ENCODE results near the gene GPER1. TPM values are rescaled to one million over a fixed set of nuclear protein-coding genes. Genes with fewer than 3 reads are reported as not detected.
"Not testable (repeated sequence)": the region's sequence is repeated elsewhere in the genome, so short reads cannot be mapped to it uniquely, and the experiment has no call there.

The GPER1 gene
- total RNA-seq (10 to 100 TPM in 6 of 9 donors, 1 to 10 TPM in 3; 3.5 to 44.1 (median 20.4) TPM), polyA plus RNA-seq (10 to 100 TPM in 1 of 3 donors, 1 to 10 TPM in 2; 1.9 to 22.4 (median 9.1) TPM)
- long read RNA-seq, donor 1, partial matches to known transcripts: 0 of 1 reads
- long read RNA-seq, donor 1, other reads (novel, unspliced or antisense): 0 of 1 reads
- long read RNA-seq, donor 2, partial matches to known transcripts: 0 of 2 reads
- long read RNA-seq, donor 2, other reads (novel, unspliced or antisense): 0 of 2 reads
- long read RNA-seq, donor 3, partial matches to known transcripts: 0 of 2 reads
- long read RNA-seq, donor 3, other reads (novel, unspliced or antisense): 0 of 2 reads
- long read RNA-seq, donor 4, transcript GPER1-205 (3 exons, 1,105 nt): major isoform, 7 of 18 reads
- long read RNA-seq, donor 4, partial matches to known transcripts: 0 of 18 reads
- long read RNA-seq, donor 4, other reads (novel, unspliced or antisense): 3 of 18 reads
- long read RNA-seq, donor 5, transcript GPER1-205 (3 exons, 1,105 nt): major isoform, 37 of 109 reads
- long read RNA-seq, donor 5, transcript GPER1-201 (2 exons, 2,778 nt): minor isoform, 28 of 109 reads
- long read RNA-seq, donor 5, transcript GPER1-202 (2 exons, 2,639 nt): minor isoform, 36 of 109 reads
- long read RNA-seq, donor 5, partial matches to known transcripts: 0 of 109 reads
- long read RNA-seq, donor 5, other reads (novel, unspliced or antisense): 8 of 109 reads
- long read RNA-seq, donor 6, transcript GPER1-202 (2 exons, 2,639 nt): minor isoform, 6 of 26 reads
- long read RNA-seq, donor 6, transcript GPER1-205 (3 exons, 1,105 nt): major isoform, 9 of 26 reads
- long read RNA-seq, donor 6, transcript GPER1-201 (2 exons, 2,778 nt): minor isoform, 6 of 26 reads
- long read RNA-seq, donor 6, partial matches to known transcripts: 0 of 26 reads
- long read RNA-seq, donor 6, other reads (novel, unspliced or antisense): 5 of 26 reads
- long read RNA-seq, donor 7: 0 reads
- long read RNA-seq, donor 8, partial matches to known transcripts: 0 of 3 reads
- long read RNA-seq, donor 8, other reads (novel, unspliced or antisense): 0 of 3 reads
- long read RNA-seq, donor 9: 0 reads
- long read RNA-seq, donor 10: 0 reads

GRCh38 chr7:1087952-1088920, at the start of gene GPER1:
Gene GPER1, plus strand, starts transcription at chr7:1088113. Its CDS starts 3,616 bp downstream, at chr7:1091729.
- TF ChIP-seq, protein P1, sequence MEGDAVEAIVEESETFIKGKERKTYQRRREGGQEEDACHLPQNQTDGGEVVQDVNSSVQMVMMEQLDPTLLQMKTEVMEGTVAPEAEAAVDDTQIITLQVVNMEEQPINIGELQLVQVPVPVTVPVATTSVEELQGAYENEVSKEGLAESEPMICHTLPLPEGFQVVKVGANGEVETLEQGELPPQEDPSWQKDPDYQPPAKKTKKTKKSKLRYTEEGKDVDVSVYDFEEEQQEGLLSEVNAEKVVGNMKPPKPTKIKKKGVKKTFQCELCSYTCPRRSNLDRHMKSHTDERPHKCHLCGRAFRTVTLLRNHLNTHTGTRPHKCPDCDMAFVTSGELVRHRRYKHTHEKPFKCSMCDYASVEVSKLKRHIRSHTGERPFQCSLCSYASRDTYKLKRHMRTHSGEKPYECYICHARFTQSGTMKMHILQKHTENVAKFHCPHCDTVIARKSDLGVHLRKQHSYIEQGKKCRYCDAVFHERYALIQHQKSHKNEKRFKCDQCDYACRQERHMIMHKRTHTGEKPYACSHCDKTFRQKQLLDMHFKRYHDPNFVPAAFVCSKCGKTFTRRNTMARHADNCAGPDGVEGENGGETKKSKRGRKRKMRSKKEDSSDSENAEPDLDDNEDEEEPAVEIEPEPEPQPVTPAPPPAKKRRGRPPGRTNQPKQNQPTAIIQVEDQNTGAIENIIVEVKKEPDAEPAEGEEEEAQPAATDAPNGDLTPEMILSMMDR (IDR thresholded peaks at IDR 0.05): no peak
- TF ChIP-seq POLR2A (IDR thresholded peaks at IDR 0.05): peak in 1 of 2 donors; percentile 79
- 23 to 41% (median 25%) methylated on average over 9 to 28 of the region's 28 CpGs for WGBS, 4 donors
- DNase-seq: peak; percentile 75 to 93 (median 87)
- Histone ChIP-seq H3K36me3 (replicated peaks in 1 of 2) (peaks cover 0 to 17% of the 10 kb centered on the region in 2 donors), H3K4me1 (replicated peaks in 1 of 2) (peaks cover 28 to 34% of the 10 kb centered on the region in 2 donors), H3K4me3 (peak within 1 kb of the TSS in 3 of 4 donors; percentile 9 to 60 (median 34)), H3K27ac (peak within 1 kb of the TSS in 4 of 5 donors; percentile 24 to 82 (median 74)), H3K9me3 (replicated peaks in 1 of 3) (no peaks in the 10 kb centered on the region), H3K27me3 (no peaks in the 10 kb centered on the region)
- intact Hi-C loops (cut with DNase I): loop anchor here in 1 of 2 donors (5.0 kb wide), 1 partner anchor 54 kb away; no protein-coding TSS in a partner anchor

- H3K9me3 ChIP-seq (replicated peaks in 1 of 3); DNase-seq; H3K36me3 ChIP-seq (replicated peaks in 1 of 2); intact Hi-C loops (cut with DNase I); H3K4me3 ChIP-seq; H3K27me3 ChIP-seq; H3K27ac ChIP-seq: not testable (repeated sequence)
- H3K4me1 ChIP-seq (replicated peaks in 1 of 2): peaks cover 13 to 14% of the 10 kb centered on the region in 2 donors
- WGBS, 4 donors: 67 to 84% (median 75%) methylated on average over 1 of the region's 1 CpG
Measured at GRCh38 chr7:1040233-1040632, 47.7 kb upstream of the GPER1 start.

- Histone ChIP-seq H3K9me3 (replicated peaks in 1 of 3) (no peaks in the 10 kb centered on the region), H3K27me3 (no peaks in the 10 kb centered on the region), H3K4me1 (replicated peaks in 1 of 2) (peaks cover 16 to 19% of the 10 kb centered on the region in 2 donors), H3K27ac (no peak overlapping the region), H3K4me3 (no peak overlapping the region), H3K36me3 (replicated peaks in 1 of 2) (no peaks in the 10 kb centered on the region)
- peak in 1 of 7 donors; percentile 72 for DNase-seq
- TF ChIP-seq, protein P1 (IDR thresholded peaks at IDR 0.05): no peak
- TF ChIP-seq POLR2A (IDR thresholded peaks at IDR 0.05): no peak
- intact Hi-C loops (cut with DNase I): no loop called here
- 56 to 77% (median 70%) methylated on average over 11 to 16 of the region's 16 CpGs for WGBS, 4 donors
Measured at GRCh38 chr7:1040790-1041189, 47.1 kb upstream of the GPER1 start.

Measured in adrenal gland (tissue), 19 donors.